PFSK-1 (cell line): ENCODE measurements around the gene EXTL1.

Source experiments
- POLR2AphosphoS5 ChIP-seq: IDR thresholded peaks from 2 replicates; pipeline ENCODE4 v1.6.1; 2012; ENCODE audit warnings: low read depth, mild to moderate bottlenecking, control low read depth, low read length, moderate library complexity
- REST ChIP-seq, 2 experiments: IDR thresholded peaks; 2 replicates each; pipeline versions ENCODE4 v1.6.1 to v1.8.0; 2011 to 2012; ENCODE audit warnings: low read depth in 2 of 2, low read length in 2 of 2, control low read depth in 1 of 2, inconsistent platforms in 1 of 2, mild to moderate bottlenecking in 1 of 2, moderate library complexity in 1 of 2; ENCODE audit not compliant: insufficient read depth in 1 of 2
- SIN3A ChIP-seq: IDR thresholded peaks from 2 replicates; pipeline ENCODE4 v1.6.1; 2012; ENCODE audit warnings: mild to moderate bottlenecking, low read length, moderate library complexity, borderline replicate concordance; ENCODE audit not compliant: insufficient read depth
- TAF1 ChIP-seq: IDR thresholded peaks from 2 replicates; pipeline ENCODE4 v1.6.1; 2012; ENCODE audit warnings: low read length, control low read depth, borderline replicate concordance; ENCODE audit not compliant: insufficient read depth

- TF ChIP-seq REST (IDR thresholded peaks at IDR 0.05; ENCODE audit: insufficient read depth in 1 of 2, low read depth in 2 of 2, low read length in 2 of 2) (no peak), TAF1 (no peak), POLR2AphosphoS5 (no peak), SIN3A (no peak)
Observed at GRCh38 chr1:26070963-26071342, 49.4 kb downstream of the EXTL1 start.
